ENCODE results near the gene HNRNPUL1. TPM values are rescaled to one million over a fixed set of nuclear protein-coding genes. Genes with fewer than 3 reads are reported as not detected.

HNRNPUL1 gene
- total RNA-seq, 2 experiments from 2014 or later = 367 to 388 TPM

DNA sequence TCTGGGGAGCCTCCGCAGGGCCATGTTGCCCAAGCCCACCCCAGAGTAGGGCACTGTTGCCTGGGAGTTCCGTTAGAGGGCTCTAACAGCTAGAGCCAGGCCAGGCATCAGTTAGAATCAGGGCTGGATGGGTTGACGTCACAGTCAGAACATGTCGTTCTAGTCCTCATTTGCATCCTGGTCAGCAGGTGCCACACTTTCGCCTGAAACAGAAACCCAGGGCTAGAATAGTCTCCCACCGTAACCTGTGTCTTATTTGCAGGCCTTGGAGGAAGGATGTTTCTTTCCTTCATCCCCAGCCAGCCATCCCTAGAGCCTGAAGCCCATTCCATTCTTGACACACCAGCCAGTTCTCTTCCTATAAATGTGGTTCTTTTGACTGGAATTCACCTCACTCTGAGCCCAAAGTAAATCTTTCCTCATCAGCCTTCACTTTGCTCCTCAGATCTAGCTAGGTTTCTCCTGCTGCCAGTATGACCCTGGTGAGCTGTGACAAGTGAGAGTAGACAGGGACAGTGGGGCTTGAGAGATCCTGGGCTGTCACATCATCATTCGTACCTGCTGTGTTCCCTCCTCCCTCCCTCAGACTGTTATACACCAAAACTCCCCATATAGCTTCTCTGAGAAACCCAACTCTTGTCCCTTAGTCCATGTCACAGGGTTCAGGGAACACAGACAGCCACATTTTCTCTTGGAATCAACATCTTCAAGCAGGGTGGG lies 33.6 kb downstream of the HNRNPUL1 start:
- peak overlapping the region; percentile 51 for H3K4me3 Mint-ChIP-seq
- H3K36me3 Mint-ChIP-seq (ENCODE audit: low read depth) = peaks cover 98% of the 10 kb centered on the region
- POLR2A ChIA-PET = interaction anchor here (0.7 to 2.2 kb wide), 4 partner anchors 9 to 54 kb away, joined by 3 to 8 read pairs (median 6); partner anchors contain the start of gene CCDC97
- peak overlapping the region; percentile 38 to 86 for H3K27ac ChIP-seq (ENCODE audit: low read depth in 1 of 2, low read length in 2 of 2)
- CTCF ChIA-PET = interaction anchor here (0.7 to 2.9 kb wide), 4 partner anchors 10 to 93 kb away, joined by 3 to 21 read pairs (median 5); partner anchors contain the start of gene HNRNPUL1
- no peaks in the 10 kb centered on the region for H3K27me3 ChIP-seq (ENCODE audit: control insufficient read depth in 1 of 2, insufficient read depth in 2 of 2, low read length in 2 of 2)
- intact Hi-C loops (cut with DNase I, micrococcal nuclease) = no loop called here
- H3K9me3 ChIP-seq (ENCODE audit: control insufficient read depth in 1 of 2, insufficient read depth in 1 of 2, low read length in 2 of 2) = no peaks in the 10 kb centered on the region
- peak overlapping the region; percentile 97 for H3K27ac Mint-ChIP-seq
- no peak overlapping the region for H3K4me3 ChIP-seq (ENCODE audit: low read length)
- H3K4me1 Mint-ChIP-seq (ENCODE audit: low read depth) = peaks cover 85% of the 10 kb centered on the region
- peaks cover 93% of the 10 kb centered on the region for H3K36me3 ChIP-seq (ENCODE audit: insufficient read depth, low read length)
- no peaks in the 10 kb centered on the region for H3K27me3 Mint-ChIP-seq
- ATAC-seq (ENCODE audit: poor library complexity) = peak; percentile 41
- peaks cover 81% of the 10 kb centered on the region for H3K4me1 ChIP-seq (ENCODE audit: insufficient read depth, low read length)
- TF ChIP-seq, protein P1, sequence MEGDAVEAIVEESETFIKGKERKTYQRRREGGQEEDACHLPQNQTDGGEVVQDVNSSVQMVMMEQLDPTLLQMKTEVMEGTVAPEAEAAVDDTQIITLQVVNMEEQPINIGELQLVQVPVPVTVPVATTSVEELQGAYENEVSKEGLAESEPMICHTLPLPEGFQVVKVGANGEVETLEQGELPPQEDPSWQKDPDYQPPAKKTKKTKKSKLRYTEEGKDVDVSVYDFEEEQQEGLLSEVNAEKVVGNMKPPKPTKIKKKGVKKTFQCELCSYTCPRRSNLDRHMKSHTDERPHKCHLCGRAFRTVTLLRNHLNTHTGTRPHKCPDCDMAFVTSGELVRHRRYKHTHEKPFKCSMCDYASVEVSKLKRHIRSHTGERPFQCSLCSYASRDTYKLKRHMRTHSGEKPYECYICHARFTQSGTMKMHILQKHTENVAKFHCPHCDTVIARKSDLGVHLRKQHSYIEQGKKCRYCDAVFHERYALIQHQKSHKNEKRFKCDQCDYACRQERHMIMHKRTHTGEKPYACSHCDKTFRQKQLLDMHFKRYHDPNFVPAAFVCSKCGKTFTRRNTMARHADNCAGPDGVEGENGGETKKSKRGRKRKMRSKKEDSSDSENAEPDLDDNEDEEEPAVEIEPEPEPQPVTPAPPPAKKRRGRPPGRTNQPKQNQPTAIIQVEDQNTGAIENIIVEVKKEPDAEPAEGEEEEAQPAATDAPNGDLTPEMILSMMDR (IDR thresholded peaks at IDR 0.05) = no peak
- DNase-seq = peak in 3 of 14 experiments; percentile 70 to 74 (median 72)
- H3K9me3 Mint-ChIP-seq = no peaks in the 10 kb centered on the region

DNA sequence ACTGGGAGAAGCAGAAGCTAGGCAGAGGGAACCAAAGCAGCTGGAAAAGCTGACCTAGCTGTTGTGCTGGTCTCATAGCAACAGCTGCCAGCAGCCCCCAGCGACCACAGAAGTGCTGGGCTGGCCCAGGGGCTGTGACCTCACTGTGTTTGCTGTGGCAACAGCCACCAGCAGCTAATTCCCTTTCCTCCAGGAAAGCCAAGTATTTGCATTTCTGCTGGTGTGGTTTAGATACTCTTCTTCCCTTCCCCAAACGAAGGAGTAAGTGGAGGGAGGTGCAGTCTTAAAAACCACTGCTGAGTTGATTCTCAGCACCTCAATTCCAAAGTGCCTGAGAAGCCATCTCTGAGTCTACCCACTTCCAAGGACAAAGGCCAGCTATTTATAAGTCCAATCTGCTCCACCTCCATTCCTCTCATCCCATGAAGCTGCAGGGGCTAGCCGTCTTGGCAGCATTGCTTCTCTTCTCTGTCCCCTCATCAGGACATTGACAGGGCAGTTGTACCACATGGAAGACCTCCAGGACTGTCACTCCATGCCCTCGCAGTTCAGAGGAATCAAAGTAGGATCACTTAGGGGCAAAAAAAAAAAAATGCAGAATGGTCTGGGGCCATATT lies 34.3 kb downstream of the HNRNPUL1 start:
- Mint-ChIP-seq H3K36me3 (ENCODE audit: low read depth) (peaks cover 98% of the 10 kb centered on the region), H3K4me1 (ENCODE audit: low read depth) (peaks cover 92% of the 10 kb centered on the region), H3K4me3 (peak overlapping the region; percentile 51), H3K9me3 (no peaks in the 10 kb centered on the region), H3K27ac (peak overlapping the region; percentile 97), H3K27me3 (no peaks in the 10 kb centered on the region)
- Histone ChIP-seq H3K27me3 (ENCODE audit: control insufficient read depth in 1 of 2, insufficient read depth in 2 of 2, low read length in 2 of 2) (no peaks in the 10 kb centered on the region), H3K4me3 (ENCODE audit: low read length) (no peak overlapping the region), H3K9me3 (ENCODE audit: control insufficient read depth in 1 of 2, insufficient read depth in 1 of 2, low read length in 2 of 2) (no peaks in the 10 kb centered on the region), H3K27ac (ENCODE audit: low read depth in 1 of 2, low read length in 2 of 2) (peak overlapping the region; percentile 38 to 86), H3K36me3 (ENCODE audit: insufficient read depth, low read length) (peaks cover 92% of the 10 kb centered on the region), H3K4me1 (ENCODE audit: insufficient read depth, low read length) (peaks cover 88% of the 10 kb centered on the region)
- ATAC-seq (ENCODE audit: poor library complexity) = peak; percentile 28
- TF ChIP-seq, protein P1 (IDR thresholded peaks at IDR 0.05) = no peak
- intact Hi-C loops (cut with DNase I, micrococcal nuclease) = no loop called here
- ChIA-PET POLR2A (interaction anchor here (0.7 to 2.2 kb wide), 4 partner anchors 9 to 53 kb away, joined by 3 to 8 read pairs (median 6); partner anchors contain the start of gene CCDC97), CTCF (interaction anchor here (0.7 to 2.9 kb wide), 5 partner anchors 9 to 94 kb away, joined by 3 to 21 read pairs (median 4); partner anchors contain the start of gene HNRNPUL1)
- peak in 9 of 14 experiments; percentile 33 to 83 (median 44) for DNase-seq

DNA sequence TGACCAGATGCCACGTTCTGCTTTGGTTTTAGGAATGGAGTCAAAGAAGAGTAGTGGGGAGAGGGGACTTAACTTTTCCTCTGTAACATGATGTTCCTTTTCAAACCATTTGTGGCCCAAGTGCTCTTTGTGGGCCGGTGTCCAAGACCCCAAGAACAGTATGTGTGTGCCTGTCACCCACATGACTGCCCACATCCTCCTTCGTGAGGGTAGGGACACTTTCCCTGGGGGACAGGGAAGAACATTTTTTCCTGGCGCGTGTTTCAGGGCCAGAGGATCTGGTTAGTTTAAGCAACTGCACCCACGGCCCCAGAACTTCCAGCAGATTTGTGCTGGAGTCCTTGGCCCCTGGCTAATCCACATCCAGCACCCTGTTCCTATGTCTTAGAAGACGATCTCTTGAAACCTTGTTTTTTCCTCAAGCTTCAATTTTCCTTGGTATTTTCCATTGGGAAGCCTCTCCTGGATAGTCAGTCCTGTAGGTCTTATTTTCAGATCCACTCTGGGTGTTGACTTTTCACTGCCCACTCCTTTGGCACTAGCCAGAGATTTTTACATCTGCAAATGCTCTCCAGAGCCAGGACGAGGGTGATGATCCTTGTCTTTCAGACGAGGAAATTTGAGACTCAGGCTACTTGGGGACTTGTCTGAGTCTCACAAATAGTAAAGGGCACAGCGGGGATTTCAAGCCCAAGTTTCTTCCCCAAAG lies 35.0 kb downstream of the HNRNPUL1 start:
- peak overlapping the region; percentile 66 for H3K4me3 Mint-ChIP-seq
- DNase-seq (peak in 1 of 14 experiments; percentile 28), ATAC-seq (ENCODE audit: poor library complexity) (no peak)
- H3K27me3 Mint-ChIP-seq = no peaks in the 10 kb centered on the region
- H3K36me3 ChIP-seq (ENCODE audit: insufficient read depth, low read length) = peaks cover 92% of the 10 kb centered on the region
- peaks cover 93% of the 10 kb centered on the region for H3K4me1 ChIP-seq (ENCODE audit: insufficient read depth, low read length)
- H3K4me1 Mint-ChIP-seq (ENCODE audit: low read depth) = peaks cover 99% of the 10 kb centered on the region
- no peaks in the 10 kb centered on the region for H3K27me3 ChIP-seq (ENCODE audit: control insufficient read depth in 1 of 2, insufficient read depth in 2 of 2, low read length in 2 of 2)
- H3K9me3 Mint-ChIP-seq = no peaks in the 10 kb centered on the region
- TF ChIP-seq, protein P1 (IDR thresholded peaks at IDR 0.05) = no peak
- ChIA-PET POLR2A (interaction anchor here (0.9 to 12.9 kb wide), 4 partner anchors 10 to 52 kb away, joined by 4 to 314 read pairs (median 6); partner anchors contain the start of genes CCDC97 and HNRNPUL1), CTCF (interaction anchor here (1.1 to 2.9 kb wide), 3 partner anchors 9 to 95 kb away, joined by 4 to 21 read pairs (median 7); no protein-coding TSS in a partner anchor)
- no peaks in the 10 kb centered on the region for H3K9me3 ChIP-seq (ENCODE audit: control insufficient read depth in 1 of 2, insufficient read depth in 1 of 2, low read length in 2 of 2)
- peak overlapping the region; percentile 97 for H3K27ac Mint-ChIP-seq
- H3K4me3 ChIP-seq (ENCODE audit: low read length) = no peak overlapping the region
- H3K27ac ChIP-seq (ENCODE audit: low read depth in 1 of 2, low read length in 2 of 2) = peak overlapping the region; percentile 38 to 86
- H3K36me3 Mint-ChIP-seq (ENCODE audit: low read depth) = peaks cover 98% of the 10 kb centered on the region
- intact Hi-C loops (cut with DNase I, micrococcal nuclease) = no loop called here

Data from CD4-positive, alpha-beta T cell (primary cell).